Karpas-422 (cell line): Measurements from ENCODE around the gene HTR5A. TPM values are rescaled to one million over a fixed set of nuclear protein-coding genes. Genes with fewer than 3 reads are reported as not detected.
A peak's percentile ranks its signal among the peaks of the same experiment; 100 is the strongest.
"Not testable (repeated sequence)": the region's sequence is repeated elsewhere in the genome, so short reads cannot be mapped to it uniquely, and the experiment has no call there.

Source experiments
- DNase-seq: peaks from one replicate; pipeline ENCODE4 v3.0.0-alpha.2; 2015
- H2AFZ ChIP-seq: fragments of 200-600 bp; sonication (generic); 2 replicates; pipeline ENCODE4 v1.6.1; 2014; ENCODE audit warnings: antibody characterized with exemption, low read length, mixed read lengths
- H3K27ac ChIP-seq: fragments of 200-600 bp; sonication (generic); 2 replicates; pipeline ENCODE4 v1.5.1; 2014; ENCODE audit warnings: mild to moderate bottlenecking, low read length, moderate library complexity
- H3K27me3 ChIP-seq: fragments of 200-600 bp; sonication (generic); 2 replicates; pipeline ENCODE4 v1.6.1; 2014; ENCODE audit warnings: low read length, mixed read lengths
- H3K36me3 ChIP-seq: fragments of 200-600 bp; sonication (generic); 2 replicates; pipeline ENCODE4 v1.6.1; 2014; ENCODE audit warnings: low read length, mixed read lengths; ENCODE audit not compliant: insufficient read depth
- H3K4me1 ChIP-seq: fragments of 200-600 bp; sonication (generic); 2 replicates; pipeline ENCODE4 v1.6.1; 2014; ENCODE audit warnings: mild to moderate bottlenecking, low read length, mixed read lengths
- H3K4me2 ChIP-seq: fragments of 200-600 bp; sonication (generic); 2 replicates; pipeline ENCODE4 v1.6.1; 2014; ENCODE audit warnings: low read length, low read depth, mild to moderate bottlenecking; ENCODE audit not compliant: poor library complexity, severe bottlenecking
- H3K4me3 ChIP-seq: fragments of 200-600 bp; sonication (generic); 2 replicates; pipeline ENCODE4 v1.5.1; 2014; ENCODE audit warnings: mild to moderate bottlenecking, antibody characterized with exemption, low read length, mixed read lengths
- H3K79me2 ChIP-seq: fragments of 200-600 bp; sonication (generic); 2 replicates; pipeline ENCODE4 v1.6.1; 2014; ENCODE audit warnings: mild to moderate bottlenecking, low read length, mixed read lengths
- H3K9ac ChIP-seq: fragments of 200-600 bp; sonication (generic); 2 replicates; pipeline ENCODE4 v1.6.0; 2014; ENCODE audit warnings: low read length
- H3K9me2 ChIP-seq: fragments of 200-600 bp; sonication (generic), shearing (Covaris generic); replicated peaks from 2 replicates; pipeline ENCODE4 v1.6.0; 2014; ENCODE audit warnings: mild to moderate bottlenecking, low read length, moderate library complexity; ENCODE audit not compliant: insufficient read depth
- H3K9me3 ChIP-seq: fragments of 300-700, 200-600 bp; sonication (generic); 2 replicates; pipeline ENCODE4 v1.6.1; 2014; ENCODE audit warnings: low read length, mixed read lengths
- H4K20me1 ChIP-seq: fragments of 200-600 bp; sonication (generic); 2 replicates; pipeline ENCODE4 v1.6.1; 2014; ENCODE audit warnings: mild to moderate bottlenecking, antibody characterized with exemption, low read length, low read depth; ENCODE audit not compliant: insufficient read depth
- total RNA-seq: library from RNA; depleted of rRNA; stranded (reverse); fragments of >200 nt; shearing (Covaris generic); gene quantifications from 2 replicates; pipeline ENCODE4 v1.2.3, GENCODE V29; 2014; ENCODE audit warnings: low replicate concordance; rRNA removed

The HTR5A gene
- not detected in 2 replicates for total RNA-seq

- Histone ChIP-seq H3K4me3 (no peak within 1 kb of the TSS), H3K9me2 (no peaks in the 10 kb centered on the region), H3K79me2 (no peaks in the 10 kb centered on the region), H3K9ac (no peak within 1 kb of the TSS), H4K20me1 (no peaks in the 10 kb centered on the region), H3K4me2 (no peak within 1 kb of the TSS), H2AFZ (no peak within 1 kb of the TSS), H3K9me3 (no peaks in the 10 kb centered on the region), H3K27ac (no peak within 1 kb of the TSS), H3K36me3 (no peaks in the 10 kb centered on the region), H3K4me1 (no peaks in the 10 kb centered on the region), H3K27me3 (no peaks in the 10 kb centered on the region)
- peak; percentile 74 for DNase-seq
These were observed at the start of gene HTR5A for GRCh38 chr7:155069992-155070751. Gene HTR5A (plus strand): TSS chr7:155070324. CDS start chr7:155070900, 576 bp downstream.

- H3K4me3 ChIP-seq: no peak overlapping the region
- H3K4me2 ChIP-seq: no peak overlapping the region
- H4K20me1 ChIP-seq: no peaks in the 10 kb centered on the region
- no peak overlapping the region for H2AFZ ChIP-seq
- no peaks in the 10 kb centered on the region for H3K27me3 ChIP-seq
- no peaks in the 10 kb centered on the region for H3K9me2 ChIP-seq
- H3K79me2 ChIP-seq: no peaks in the 10 kb centered on the region
- no peak for DNase-seq
- no peaks in the 10 kb centered on the region for H3K4me1 ChIP-seq
- H3K9me3 ChIP-seq: no peaks in the 10 kb centered on the region
- no peak overlapping the region for H3K9ac ChIP-seq
- no peak overlapping the region for H3K27ac ChIP-seq
- H3K36me3 ChIP-seq: no peaks in the 10 kb centered on the region
These were observed 49.1 kb upstream of the HTR5A start for GRCh38 chr7:155020996-155021395.

DNA sequence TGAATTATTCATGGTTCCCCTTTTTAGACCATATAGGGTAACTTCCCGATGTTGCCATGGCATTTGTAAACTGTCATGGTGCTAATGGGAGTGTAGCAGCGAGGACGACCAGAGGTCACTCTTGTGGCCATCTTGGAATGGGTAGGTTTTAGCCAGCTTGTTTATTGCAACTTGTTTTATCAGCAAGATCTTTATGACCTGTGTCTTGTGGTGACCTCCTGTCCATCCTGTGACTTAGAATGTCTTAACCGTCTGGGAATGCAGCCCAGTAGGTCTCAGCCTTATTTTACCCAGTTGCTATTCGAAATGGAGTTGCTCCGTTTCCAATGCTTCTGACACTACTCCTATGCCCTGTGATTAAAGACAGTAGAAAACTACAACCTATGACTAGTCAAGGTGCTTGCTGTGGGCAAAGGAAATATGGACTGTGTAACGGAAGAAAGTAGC is 48.4 kb upstream of the HTR5A start:
- H3K9me2 ChIP-seq: no peaks in the 10 kb centered on the region

GRCh38 chr7:155027879-155028278 is 42.2 kb upstream of the HTR5A start:
- Histone ChIP-seq H2AFZ (peak overlapping the region; percentile 36), H3K4me3 (no peak overlapping the region), H3K27me3 (no peaks in the 10 kb centered on the region), H3K9me3 (no peaks in the 10 kb centered on the region), H3K9me2 (no peaks in the 10 kb centered on the region), H3K27ac (no peak overlapping the region), H4K20me1 (no peaks in the 10 kb centered on the region), H3K4me1 (no peaks in the 10 kb centered on the region), H3K9ac (no peak overlapping the region), H3K79me2 (no peaks in the 10 kb centered on the region), H3K4me2 (no peak overlapping the region), H3K36me3 (no peaks in the 10 kb centered on the region)
- DNase-seq: no peak

More for the DNA sequence above, 48.4 kb upstream of the HTR5A start:
- Histone ChIP-seq H3K9ac (no peak overlapping the region), H2AFZ (no peak overlapping the region), H3K9me3 (no peaks in the 10 kb centered on the region), H3K79me2 (no peaks in the 10 kb centered on the region), H3K4me3 (no peak overlapping the region), H4K20me1 (no peaks in the 10 kb centered on the region), H3K27me3 (no peaks in the 10 kb centered on the region), H3K4me2 (no peak overlapping the region), H3K27ac (no peak overlapping the region), H3K36me3 (no peaks in the 10 kb centered on the region), H3K4me1 (no peaks in the 10 kb centered on the region)
- DNase-seq: no peak

GRCh38 chr7:155032978-155033377 is 37.1 kb upstream of the HTR5A start:
- Histone ChIP-seq H3K27ac (no peak overlapping the region), H3K9me3 (no peaks in the 10 kb centered on the region), H3K4me1 (no peaks in the 10 kb centered on the region), H3K4me3 (no peak overlapping the region), H3K79me2 (no peaks in the 10 kb centered on the region), H3K36me3 (no peaks in the 10 kb centered on the region), H3K4me2 (no peak overlapping the region), H4K20me1 (no peaks in the 10 kb centered on the region), H3K9me2 (no peaks in the 10 kb centered on the region), H2AFZ (no peak overlapping the region), H3K27me3 (no peaks in the 10 kb centered on the region), H3K9ac (no peak overlapping the region)
- no peak for DNase-seq

DNA sequence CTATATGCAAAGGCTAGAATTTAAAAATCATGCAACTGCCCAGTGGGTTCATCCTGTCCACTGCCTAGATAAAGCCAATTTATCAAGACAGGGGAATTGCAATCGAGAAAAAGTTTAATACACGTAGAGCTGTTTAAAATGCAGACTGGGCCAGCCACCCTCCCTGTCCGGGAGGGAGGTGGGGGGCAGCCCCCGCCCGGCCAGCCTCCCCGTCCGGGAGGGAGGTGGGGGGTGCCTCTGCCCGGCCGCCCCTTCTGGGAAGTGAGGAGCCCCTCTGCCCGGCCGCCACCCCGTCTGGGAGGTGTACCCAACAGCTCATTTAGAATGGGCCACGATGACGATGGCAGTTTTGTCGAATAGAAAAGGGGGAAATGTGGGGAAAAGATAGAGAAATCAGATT is 35.6 kb upstream of the HTR5A start:
- H3K27ac ChIP-seq, H3K36me3 ChIP-seq, DNase-seq, H3K9ac ChIP-seq, H3K4me1 ChIP-seq, H2AFZ ChIP-seq, H3K9me3 ChIP-seq, H3K4me2 ChIP-seq, H3K79me2 ChIP-seq, H3K27me3 ChIP-seq, H3K4me3 ChIP-seq, H4K20me1 ChIP-seq, H3K9me2 ChIP-seq: not testable (repeated sequence)

- H3K9me2 ChIP-seq: no peaks in the 10 kb centered on the region
- H3K4me2 ChIP-seq: no peak overlapping the region
- H3K4me3 ChIP-seq: no peak overlapping the region
- H3K9ac ChIP-seq: no peak overlapping the region
- no peaks in the 10 kb centered on the region for H3K4me1 ChIP-seq
- H3K9me3 ChIP-seq: no peaks in the 10 kb centered on the region
- H2AFZ ChIP-seq: no peak overlapping the region
- no peaks in the 10 kb centered on the region for H3K36me3 ChIP-seq
- DNase-seq: no peak
- no peak overlapping the region for H3K27ac ChIP-seq
- no peaks in the 10 kb centered on the region for H3K27me3 ChIP-seq
- no peaks in the 10 kb centered on the region for H3K79me2 ChIP-seq
- no peaks in the 10 kb centered on the region for H4K20me1 ChIP-seq
These were observed 31.8 kb upstream of the HTR5A start for GRCh38 chr7:155038335-155038734.

DNA sequence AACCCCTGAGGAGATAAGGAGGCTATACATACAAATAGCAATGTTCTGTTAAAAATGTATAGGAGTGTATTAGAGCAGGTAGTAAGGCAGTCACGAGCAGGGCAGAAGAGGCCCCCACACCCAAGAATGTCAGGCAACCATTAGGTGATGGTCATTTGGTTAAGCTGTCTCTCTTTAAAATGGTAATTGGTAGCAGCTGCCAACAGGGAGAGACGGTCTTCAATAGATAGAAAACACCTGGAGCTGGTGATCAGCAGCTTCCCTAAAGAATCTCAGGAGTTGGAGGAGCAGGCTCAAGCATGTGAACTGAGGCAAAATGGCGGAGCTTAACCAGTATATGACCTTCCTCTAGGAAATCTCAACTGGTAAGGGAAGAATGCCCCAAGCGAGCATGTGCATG is 26.4 kb upstream of the HTR5A start:
- H3K4me2 ChIP-seq: no peak overlapping the region

More for the DNA sequence above, 26.4 kb upstream of the HTR5A start:
- H3K9ac ChIP-seq: no peak overlapping the region
- no peak overlapping the region for H2AFZ ChIP-seq
- no peaks in the 10 kb centered on the region for H3K27me3 ChIP-seq
- no peak overlapping the region for H3K4me3 ChIP-seq
- H3K9me3 ChIP-seq: no peaks in the 10 kb centered on the region
- no peaks in the 10 kb centered on the region for H3K9me2 ChIP-seq
- no peaks in the 10 kb centered on the region for H3K4me1 ChIP-seq
- H3K79me2 ChIP-seq: no peaks in the 10 kb centered on the region
- no peak overlapping the region for H3K27ac ChIP-seq
- H3K36me3 ChIP-seq: no peaks in the 10 kb centered on the region
- no peaks in the 10 kb centered on the region for H4K20me1 ChIP-seq
- no peak for DNase-seq
